IMR-90 (cell line): ENCODE data around the gene GSN. TPM values are rescaled to one million over a fixed set of nuclear protein-coding genes. Genes with fewer than 3 reads are reported as not detected.

Source experiments
- ATAC-seq: fragments of 200-7000 bp; cut with Tn5 transposase; 2 replicates; pipeline ENCODE4 v1.9.1; 2020; ENCODE audit warnings: low read depth, mild to moderate bottlenecking, moderate library complexity
- BruUV-seq: library from RNA; stranded (reverse); fragments of 400-500 nt; replicated peaks from 2 replicates; lab custom pipeline; 2021; lab: Mats Ljungman, UMichigan
- CTCF ChIA-PET: fragments of 300-600 bp; formaldehyde crosslinking; extraction: SDS; loops from one replicate; lab custom pipeline; 2021; ENCODE audit warnings: antibody characterized with exemption; lab: Yijun Ruan, JAX
- POLR2A ChIA-PET: fragments of 300-600 bp; sonication (Branson Sonifier 250); formaldehyde crosslinking; loops from one replicate; lab custom pipeline; 2022; ENCODE audit warnings: antibody characterized with exemption; ENCODE audit not compliant: unreplicated experiment; lab: Charles Lee
- DNase-seq: peaks from one replicate; pipeline ENCODE4 v3.0.0; 2013
- H2AFZ ChIP-seq: replicated peaks from 2 replicates; pipeline ENCODE3; 2013; ENCODE audit warnings: low read length, mild to moderate bottlenecking; ENCODE audit not compliant: poor library complexity
- H2AK5ac ChIP-seq: 2 replicates; pipeline ENCODE4 v1.6.1; 2013; ENCODE audit warnings: low read depth, low read length, inconsistent platforms
- H2AK9ac ChIP-seq: replicated peaks from 2 replicates; pipeline ENCODE3; 2013; ENCODE audit warnings: mild to moderate bottlenecking, low read depth, low read length, moderate library complexity; ENCODE audit not compliant: poor library complexity
- H2BK120ac ChIP-seq: 2 replicates; pipeline ENCODE4 v1.6.1; 2013; ENCODE audit warnings: low read depth, low read length, inconsistent platforms
- H2BK15ac ChIP-seq: 3 replicates; pipeline ENCODE4 v1.6.1; 2013; ENCODE audit warnings: low read depth, low read length, inconsistent platforms
- H2BK20ac ChIP-seq: 2 replicates; pipeline ENCODE4 v1.6.1; 2013; ENCODE audit warnings: low read depth, mild to moderate bottlenecking, inconsistent platforms, low read length, moderate library complexity
- H2BK5ac ChIP-seq: 2 replicates; pipeline ENCODE4 v1.6.1; 2013; ENCODE audit warnings: mild to moderate bottlenecking, low read depth, low read length, inconsistent platforms; ENCODE audit not compliant: poor library complexity, severe bottlenecking
- H3K14ac ChIP-seq: replicated peaks from 2 replicates; pipeline ENCODE4 v1.6.1; 2013; ENCODE audit warnings: low read depth, low read length, inconsistent platforms
- H3K18ac ChIP-seq: 2 replicates; pipeline ENCODE4 v1.6.1; 2013; ENCODE audit warnings: low read depth, low read length, control low read depth
- H3K23ac ChIP-seq: 2 replicates; pipeline ENCODE4 v1.6.1; 2013; ENCODE audit warnings: low read depth, low read length, inconsistent platforms
- H3K27ac ChIP-seq: 2 replicates; pipeline ENCODE4 v1.5.1; 2013; ENCODE audit warnings: mild to moderate bottlenecking, control low read depth, low read length; ENCODE audit not compliant: insufficient read depth
- H3K27me3 ChIP-seq: 2 replicates; pipeline ENCODE4 v1.6.1; 2013; ENCODE audit warnings: low read length; ENCODE audit not compliant: control insufficient read depth, insufficient read depth
- H3K36me3 ChIP-seq: 2 replicates; pipeline ENCODE4 v1.6.1; 2013; ENCODE audit warnings: low read length, mixed read lengths; ENCODE audit not compliant: control insufficient read depth, insufficient read depth
- H3K4ac ChIP-seq: 2 replicates; pipeline ENCODE4 v1.6.1; 2013; ENCODE audit warnings: low read depth, low read length, inconsistent platforms
- H3K4me1 ChIP-seq: 2 replicates; pipeline ENCODE4 v1.6.1; 2013; ENCODE audit warnings: low read length, mixed read lengths; ENCODE audit not compliant: control insufficient read depth, insufficient read depth
- H3K4me2 ChIP-seq: 2 replicates; pipeline ENCODE4 v1.6.1; 2013; ENCODE audit warnings: low read depth, mild to moderate bottlenecking, control low read depth, low read length, moderate library complexity
- H3K4me3 ChIP-seq: 2 replicates; pipeline ENCODE4 v1.5.1; 2013; ENCODE audit warnings: low read depth, mild to moderate bottlenecking, control low read depth, low read length, moderate library complexity; ENCODE audit not compliant: insufficient read depth
- H3K56ac ChIP-seq: 2 replicates; pipeline ENCODE4 v1.6.1; 2013; ENCODE audit warnings: low read length, inconsistent platforms; ENCODE audit not compliant: insufficient read depth; ENCODE audit errors: extremely low read depth
- H3K79me1 ChIP-seq, 2 experiments: 2 replicates each; pipeline ENCODE4 v1.6.1; 2013; ENCODE audit warnings: low read length in 2 of 2, inconsistent platforms in 1 of 2, low read depth in 1 of 2
- H3K9ac ChIP-seq: 2 replicates; pipeline ENCODE4 v1.6.1; 2013; ENCODE audit warnings: low read depth, low read length, control low read depth
- H3K9me1 ChIP-seq: 2 replicates; pipeline ENCODE4 v1.6.1; 2013; ENCODE audit warnings: low read length, inconsistent platforms; ENCODE audit not compliant: insufficient read depth
- H3K9me3 ChIP-seq: 2 replicates; pipeline ENCODE4 v1.6.1; 2013; ENCODE audit warnings: low read length; ENCODE audit not compliant: control insufficient read depth, insufficient read depth
- H4K20me1 ChIP-seq: 2 replicates; pipeline ENCODE4 v1.6.1; 2013; ENCODE audit warnings: low read length, inconsistent platforms; ENCODE audit not compliant: insufficient read depth
- H4K5ac ChIP-seq: 2 replicates; pipeline ENCODE4 v1.6.1; 2013; ENCODE audit warnings: mild to moderate bottlenecking, low read depth, low read length, control low read depth
- H4K8ac ChIP-seq, 2 experiments: 2 replicates each; pipeline ENCODE4 v1.6.1; 2013; ENCODE audit warnings: low read depth in 2 of 2, low read length in 2 of 2, control low read depth in 1 of 2, inconsistent platforms in 1 of 2
- H4K91ac ChIP-seq: 2 replicates; pipeline ENCODE4 v1.6.1; 2013; ENCODE audit warnings: low read depth, low read length, inconsistent platforms; ENCODE audit not compliant: insufficient read depth
- BHLHE40 ChIP-seq: fragments of 150-350 bp; IDR thresholded peaks from 2 replicates; pipeline ENCODE4 v1.6.1; 2016; ENCODE audit warnings: mild to moderate bottlenecking, low read depth, low read length
- CEBPB ChIP-seq: IDR thresholded peaks from 2 replicates; pipeline ENCODE4 v1.6.1; 2012; ENCODE audit warnings: low read depth, low read length, improper control_type of control experiment
- CHD1 ChIP-seq: IDR thresholded peaks from 2 replicates; pipeline ENCODE4 v1.6.1; 2012; ENCODE audit warnings: low read depth, low read length, improper control_type of control experiment
- FOS ChIP-seq: fragments of 150-350 bp; IDR thresholded peaks from 2 replicates; pipeline ENCODE4 v1.6.1; 2016; ENCODE audit warnings: low read depth, low read length
- MAFK ChIP-seq: IDR thresholded peaks from 2 replicates; pipeline ENCODE4 v1.6.1; 2012; ENCODE audit warnings: low read depth, low read length, improper control_type of control experiment
- MAZ ChIP-seq: IDR thresholded peaks from 2 replicates; pipeline ENCODE4 v1.6.1; 2012; ENCODE audit warnings: low read depth, mild to moderate bottlenecking, low read length, improper control_type of control experiment, moderate library complexity, borderline replicate concordance
- MXI1 ChIP-seq: IDR thresholded peaks from 2 replicates; pipeline ENCODE4 v1.6.1; 2012; ENCODE audit warnings: low read depth, mild to moderate bottlenecking, low read length, moderate library complexity, borderline replicate concordance
- NFE2L2 ChIP-seq: fragments of 150-350 bp; IDR thresholded peaks from 2 replicates; pipeline ENCODE4 v1.6.1; 2016; ENCODE audit warnings: low read depth, mild to moderate bottlenecking, low read length
- POLR2A ChIP-seq: IDR thresholded peaks from 2 replicates; pipeline ENCODE4 v1.6.1; 2012; ENCODE audit warnings: mild to moderate bottlenecking, low read depth, low read length
- RAD21 ChIP-seq: IDR thresholded peaks from 2 replicates; pipeline ENCODE4 v1.6.1; 2012; ENCODE audit warnings: low read length, improper control_type of control experiment
- RCOR1 ChIP-seq: IDR thresholded peaks from 2 replicates; pipeline ENCODE4 v1.6.1; 2012; ENCODE audit warnings: mild to moderate bottlenecking, low read length, improper control_type of control experiment; ENCODE audit not compliant: insufficient replicate concordance
- RFX5 ChIP-seq: IDR thresholded peaks from 2 replicates; pipeline ENCODE4 v1.8.0; 2012; ENCODE audit warnings: low read depth, mild to moderate bottlenecking, low read length, moderate library complexity
- SMC3 ChIP-seq: fragments of 150-350 bp; IDR thresholded peaks from 2 replicates; pipeline ENCODE4 v1.6.1; 2016; ENCODE audit warnings: low read depth, mild to moderate bottlenecking, antibody characterized with exemption, low read length, moderate library complexity
- WGBS, 2 experiments: methylation state at CpG; one replicate each; pipeline versions ENCODE4 v1.1.5 to v1.1.7; 2013; ENCODE audit warnings: missing lambda C conversion rate in 2 of 2; ENCODE audit not compliant: insufficient read length in 1 of 2; ENCODE audit errors: extremely low coverage in 2 of 2; 5-methylcytosine and 5-hydroxymethylcytosine counted together
- dilution Hi-C: fragments of 300-500 bp; cut with HindIII; formaldehyde crosslinking; loops from one replicate; pipeline ENCODE4 v1.14.3; 2018; ENCODE audit warnings: low sequenced_read_pairs; ENCODE audit not compliant: unreplicated experiment
- in situ Hi-C: fragments of 300-500 bp; cut with MboI; formaldehyde crosslinking; loops from 3 replicates; pipeline ENCODE4 v1.14.3; 2019; ENCODE audit warnings: low sequenced_read_pairs, inconsistent platforms, mixed read lengths
- intact Hi-C: fragments of 100-400 bp; cut with micrococcal nuclease; formaldehyde crosslinking; loops from 2 replicates; pipeline ENCODE4 v1.10.0; 2022
- polyA plus RNA-seq, 3 experiments: library from polyadenylated mRNA; depleted of rRNA; stranded (reverse); fragments of >200 nt; gene quantifications; 2 replicates each; pipeline ENCODE4 v1.2.3, GENCODE V29; 2012; ENCODE audit warnings: low replicate concordance in 1 of 3
- total RNA-seq: library from RNA; depleted of rRNA; stranded (reverse); fragments of >200 nt; gene quantifications from 2 replicates; pipeline ENCODE4 v1.2.3, GENCODE V29; 2012
- TF ChIP-seq, protein P1 (sequence below): fragments of 150-350 bp; IDR thresholded peaks from 2 replicates; pipeline ENCODE4 v1.6.1; 2016; ENCODE audit warnings: low read depth, mild to moderate bottlenecking, low read length, moderate library complexity, borderline replicate concordance
- TF ChIP-seq, protein P2 (sequence below): conservative IDR thresholded peaks from 2 replicates; pipeline ENCODE4 v1.5.1; 2012; ENCODE audit warnings: mild to moderate bottlenecking, low read depth, low read length, improper control_type of control experiment

Gene GSN
- total and polyA plus RNA-seq, 2 of the 4 experiments (the other 2 are of a cell fraction), result 495 to 547 TPM

DNA sequence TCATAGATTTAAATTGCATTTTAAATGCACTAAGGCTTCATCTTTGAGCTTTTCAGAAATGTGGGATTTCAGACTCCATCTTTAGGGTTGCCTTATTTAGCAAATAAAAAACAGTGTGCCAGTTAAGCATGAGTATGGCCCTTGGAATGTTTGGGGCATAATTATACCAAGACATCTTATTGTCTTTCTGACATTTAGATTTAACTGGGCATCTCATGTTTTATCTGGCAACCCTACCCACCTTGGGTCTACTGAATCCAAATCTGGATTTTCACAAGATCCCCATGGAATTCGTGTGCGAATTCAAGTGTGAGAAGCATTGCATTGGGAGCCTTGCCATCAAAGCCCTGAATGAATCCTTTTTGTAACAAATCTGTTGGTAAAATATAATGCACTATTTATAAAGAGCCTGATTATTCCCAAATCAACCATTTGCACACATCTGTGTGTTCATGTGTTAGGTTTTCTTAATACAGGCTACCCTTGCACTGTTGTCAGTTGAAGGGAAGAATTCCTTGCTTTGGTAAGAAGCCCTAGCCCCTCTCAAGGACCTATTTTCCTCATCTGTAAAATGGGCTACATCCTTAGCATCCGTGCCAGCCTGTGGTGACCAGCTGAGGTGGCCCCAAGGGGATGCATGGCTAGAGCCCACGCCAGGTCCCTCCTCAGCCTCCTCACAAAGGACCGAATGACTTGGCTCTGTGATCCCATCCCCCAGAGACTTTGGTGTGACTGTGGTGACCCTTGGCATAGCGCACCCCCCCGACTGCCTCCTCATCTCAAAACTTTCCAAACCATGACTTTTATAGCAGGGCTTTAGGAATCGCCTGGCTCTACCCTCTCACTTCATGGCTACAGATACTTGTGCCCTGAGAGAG, 8.1 kb downstream of the GSN start:
- in situ Hi-C loops (no loop called here), dilution Hi-C loops (no loop called here), intact Hi-C loops (no loop called here)
- peak overlapping the region; percentile 20; the same call in 1 of the 2 replicates for H3K23ac ChIP-seq
- H3K9me3 ChIP-seq, result no peaks in the 10 kb centered on the region
- peak overlapping the region in 1 of 2 experiments; percentile 3; a peak in 2 of 4 replicates for H4K8ac ChIP-seq
- H2AK9ac ChIP-seq, result peak overlapping the region; percentile 34
- BruUV-seq, result no TSS peak
- H3K27me3 ChIP-seq, result no peaks in the 10 kb centered on the region
- peak overlapping the region; percentile 73; the same call in 1 of the 2 replicates for H2AK5ac ChIP-seq
- H2AFZ ChIP-seq, result no peak overlapping the region
- H3K9me1 ChIP-seq, result peaks cover 41% of the 10 kb centered on the region
- H4K5ac ChIP-seq, result no peak overlapping the region
- peaks cover 43% of the 10 kb centered on the region for H3K4me1 ChIP-seq
- ChIA-PET CTCF (interaction anchor here (0.7 kb wide), 1 partner anchor 44 kb away, joined by 3 read pairs; no protein-coding TSS in a partner anchor), POLR2A (no interaction called here)
- H3K14ac ChIP-seq, result peak overlapping the region; percentile 65
- H3K36me3 ChIP-seq, result peaks cover 4% of the 10 kb centered on the region; the same call in 1 of the 2 replicates
- H3K56ac ChIP-seq, result no peak overlapping the region
- no peak overlapping the region; the same call in 2 of the 3 replicates for H2BK15ac ChIP-seq
- H3K4ac ChIP-seq, result peak overlapping the region; percentile 62
- H3K4me3 ChIP-seq, result no peak overlapping the region
- no peak overlapping the region for H3K4me2 ChIP-seq
- H3K9ac ChIP-seq, result no peak overlapping the region
- peaks cover 54 to 80% of the 10 kb centered on the region in 2 experiments for H3K79me1 ChIP-seq
- DNase-seq (no peak), ATAC-seq (no peak)
- H2BK5ac ChIP-seq, result peak overlapping the region; percentile 44
- peak overlapping the region; percentile 48; the same call in 1 of the 2 replicates for H4K91ac ChIP-seq
- no peak overlapping the region for H3K18ac ChIP-seq
- H3K27ac ChIP-seq, result peak overlapping the region; percentile 34; the same call in 1 of the 2 replicates
- peaks cover 25% of the 10 kb centered on the region for H4K20me1 ChIP-seq
- 89% methylated on average over 3 of the region's 8 CpGs; no CpG with 5 or more reads in 1 of the 2 experiments for whole genome bisulfite sequencing, 2 experiments
- peak overlapping the region; percentile 40 for H2BK120ac ChIP-seq
- H2BK20ac ChIP-seq, result peak overlapping the region; percentile 33
- TF ChIP-seq, protein P1, sequence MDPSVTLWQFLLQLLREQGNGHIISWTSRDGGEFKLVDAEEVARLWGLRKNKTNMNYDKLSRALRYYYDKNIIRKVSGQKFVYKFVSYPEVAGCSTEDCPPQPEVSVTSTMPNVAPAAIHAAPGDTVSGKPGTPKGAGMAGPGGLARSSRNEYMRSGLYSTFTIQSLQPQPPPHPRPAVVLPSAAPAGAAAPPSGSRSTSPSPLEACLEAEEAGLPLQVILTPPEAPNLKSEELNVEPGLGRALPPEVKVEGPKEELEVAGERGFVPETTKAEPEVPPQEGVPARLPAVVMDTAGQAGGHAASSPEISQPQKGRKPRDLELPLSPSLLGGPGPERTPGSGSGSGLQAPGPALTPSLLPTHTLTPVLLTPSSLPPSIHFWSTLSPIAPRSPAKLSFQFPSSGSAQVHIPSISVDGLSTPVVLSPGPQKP, result no peak
- TF ChIP-seq RAD21 (no peak), RCOR1 (no peak), CHD1 (no peak), NFE2L2 (no peak), FOS (no peak), CEBPB (no peak), RFX5 (no peak), BHLHE40 (no peak), MXI1 (no peak), SMC3 (no peak), POLR2A (no peak), MAFK (no peak), MAZ (no peak)
- TF ChIP-seq, protein P2, sequence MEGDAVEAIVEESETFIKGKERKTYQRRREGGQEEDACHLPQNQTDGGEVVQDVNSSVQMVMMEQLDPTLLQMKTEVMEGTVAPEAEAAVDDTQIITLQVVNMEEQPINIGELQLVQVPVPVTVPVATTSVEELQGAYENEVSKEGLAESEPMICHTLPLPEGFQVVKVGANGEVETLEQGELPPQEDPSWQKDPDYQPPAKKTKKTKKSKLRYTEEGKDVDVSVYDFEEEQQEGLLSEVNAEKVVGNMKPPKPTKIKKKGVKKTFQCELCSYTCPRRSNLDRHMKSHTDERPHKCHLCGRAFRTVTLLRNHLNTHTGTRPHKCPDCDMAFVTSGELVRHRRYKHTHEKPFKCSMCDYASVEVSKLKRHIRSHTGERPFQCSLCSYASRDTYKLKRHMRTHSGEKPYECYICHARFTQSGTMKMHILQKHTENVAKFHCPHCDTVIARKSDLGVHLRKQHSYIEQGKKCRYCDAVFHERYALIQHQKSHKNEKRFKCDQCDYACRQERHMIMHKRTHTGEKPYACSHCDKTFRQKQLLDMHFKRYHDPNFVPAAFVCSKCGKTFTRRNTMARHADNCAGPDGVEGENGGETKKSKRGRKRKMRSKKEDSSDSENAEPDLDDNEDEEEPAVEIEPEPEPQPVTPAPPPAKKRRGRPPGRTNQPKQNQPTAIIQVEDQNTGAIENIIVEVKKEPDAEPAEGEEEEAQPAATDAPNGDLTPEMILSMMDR, result no peak
